NAMALWA (cell line): ENCODE measurements around the gene MESP1.

Experiments used
- DNase-seq: peaks from one replicate; pipeline ENCODE4 v3.0.0-alpha.2; 2015; ENCODE audit warnings: low spot score

MESP1 gene

GRCh38 chr15:89781055-89781454 is 30.0 kb upstream of the MESP1 start:
- no peak for DNase-seq

GRCh38 chr15:89780601-89781000 is 29.6 kb upstream of the MESP1 start:
- DNase-seq = no peak

DNA sequence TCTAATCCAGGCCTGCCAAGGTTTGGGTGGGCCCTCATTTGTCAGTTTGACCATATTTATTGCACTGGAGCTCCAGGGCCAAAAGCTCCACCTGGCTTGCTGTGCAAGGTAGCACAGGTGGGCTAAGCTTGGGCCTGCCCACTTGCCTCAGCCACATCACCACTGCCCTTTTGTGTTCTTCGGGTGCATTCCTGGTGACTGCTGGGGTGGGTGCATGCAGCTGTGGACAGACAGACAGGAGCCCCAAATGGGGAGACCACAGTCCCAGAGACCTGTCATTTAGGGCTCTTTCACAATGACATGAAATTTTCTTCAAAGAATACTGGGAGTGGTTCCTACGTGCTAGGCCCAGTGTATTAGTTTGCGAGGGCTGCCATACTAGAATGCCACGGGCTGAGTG is 27.8 kb upstream of the MESP1 start:
- DNase-seq = no peak

- no peak for DNase-seq
Observed at GRCh38 chr15:89777782-89778380, 26.8 kb upstream of the MESP1 start.

DNA sequence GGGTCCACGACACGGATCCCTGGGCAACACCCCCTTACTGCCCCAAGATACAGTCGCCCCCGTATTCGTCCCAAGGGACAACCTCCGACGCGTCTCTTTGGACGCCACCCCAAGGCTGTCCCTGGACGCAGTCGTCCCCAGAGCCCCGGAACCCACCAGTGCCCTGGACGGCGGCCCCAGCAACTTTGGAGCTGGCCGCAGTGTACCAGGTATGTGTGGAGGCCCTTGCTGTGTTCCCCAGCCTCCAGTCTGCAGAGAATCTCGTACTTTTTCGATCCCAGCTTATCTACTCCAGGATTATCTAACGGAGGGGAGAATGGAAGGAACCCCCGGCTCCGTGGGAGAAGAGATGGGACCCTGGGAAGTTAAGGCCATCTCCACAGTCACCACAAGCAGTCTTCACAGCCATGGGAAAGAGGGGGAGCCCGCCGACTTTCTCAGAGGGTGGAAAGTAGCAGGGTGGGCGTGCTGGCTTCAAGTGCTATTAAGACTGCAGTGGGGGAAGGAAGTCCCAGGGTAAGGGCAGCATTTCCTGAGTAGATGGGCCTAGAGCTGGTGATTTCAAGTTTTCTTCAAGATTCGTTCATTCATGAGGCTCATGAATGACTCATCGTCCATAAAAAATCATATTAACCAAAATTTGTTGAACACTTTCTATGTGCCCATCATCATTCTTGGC is 26.2 kb upstream of the MESP1 start:
- DNase-seq = no peak

- DNase-seq = peak; percentile 22
Observed at GRCh38 chr15:89776274-89777072, 25.4 kb upstream of the MESP1 start, which contains the start of gene MESP2. Gene MESP2, plus strand, starts transcription at chr15:89776332. Its CDS starts 26 bp downstream, at chr15:89776358.

GRCh38 chr15:89775815-89776214 is 24.8 kb upstream of the MESP1 start:
- DNase-seq = no peak

GRCh38 chr15:89774492-89774891 is 23.4 kb upstream of the MESP1 start:
- DNase-seq = no peak

- DNase-seq = peak; percentile 56
Observed at GRCh38 chr15:89772932-89773583, 22.0 kb upstream of the MESP1 start.

DNA sequence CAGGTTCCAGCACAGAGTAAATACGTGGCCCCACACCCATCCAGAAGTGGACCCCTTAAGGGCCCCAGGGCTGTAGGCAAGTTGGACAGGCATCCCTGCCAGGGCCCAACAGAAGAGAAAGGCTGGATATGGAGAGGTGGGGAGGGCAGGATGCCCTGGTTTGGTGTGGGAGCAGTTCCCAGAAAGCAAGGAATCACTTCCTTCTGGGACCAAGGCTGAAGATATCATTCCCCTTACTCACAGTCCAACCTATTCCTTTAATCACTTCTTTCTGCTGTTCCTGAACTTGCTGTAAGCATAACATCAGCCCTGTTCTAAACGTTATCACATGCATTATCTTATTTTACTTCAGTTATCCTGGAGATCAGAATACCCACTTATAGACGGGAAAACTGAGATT is 19.0 kb upstream of the MESP1 start:
- DNase-seq = no peak

GRCh38 chr15:89769366-89769765 is 18.3 kb upstream of the MESP1 start:
- no peak for DNase-seq

DNA sequence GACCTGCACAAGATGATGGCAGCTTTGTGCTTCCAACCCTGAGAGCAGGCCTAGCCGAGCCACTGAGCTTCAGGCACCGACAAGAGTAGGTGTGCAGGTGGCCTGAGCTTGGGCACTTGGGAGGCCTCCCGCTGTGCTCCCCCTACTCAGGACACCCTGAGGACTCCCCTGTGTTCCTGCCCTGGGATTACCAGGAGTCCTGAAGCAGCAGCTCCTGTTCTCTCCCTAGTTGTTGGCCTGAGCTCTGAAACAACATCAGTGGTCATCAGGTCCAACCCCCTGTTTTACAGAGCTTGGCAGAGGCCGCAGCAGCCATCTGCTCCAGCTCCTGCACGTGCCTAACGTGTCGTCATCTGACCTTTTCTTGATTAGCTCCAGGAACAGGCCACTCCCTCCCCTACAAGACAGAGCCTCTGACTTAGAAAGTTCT is 17.0 kb upstream of the MESP1 start:
- DNase-seq = no peak

GRCh38 chr15:89767411-89767915 is 16.4 kb upstream of the MESP1 start:
- DNase-seq = no peak

DNA sequence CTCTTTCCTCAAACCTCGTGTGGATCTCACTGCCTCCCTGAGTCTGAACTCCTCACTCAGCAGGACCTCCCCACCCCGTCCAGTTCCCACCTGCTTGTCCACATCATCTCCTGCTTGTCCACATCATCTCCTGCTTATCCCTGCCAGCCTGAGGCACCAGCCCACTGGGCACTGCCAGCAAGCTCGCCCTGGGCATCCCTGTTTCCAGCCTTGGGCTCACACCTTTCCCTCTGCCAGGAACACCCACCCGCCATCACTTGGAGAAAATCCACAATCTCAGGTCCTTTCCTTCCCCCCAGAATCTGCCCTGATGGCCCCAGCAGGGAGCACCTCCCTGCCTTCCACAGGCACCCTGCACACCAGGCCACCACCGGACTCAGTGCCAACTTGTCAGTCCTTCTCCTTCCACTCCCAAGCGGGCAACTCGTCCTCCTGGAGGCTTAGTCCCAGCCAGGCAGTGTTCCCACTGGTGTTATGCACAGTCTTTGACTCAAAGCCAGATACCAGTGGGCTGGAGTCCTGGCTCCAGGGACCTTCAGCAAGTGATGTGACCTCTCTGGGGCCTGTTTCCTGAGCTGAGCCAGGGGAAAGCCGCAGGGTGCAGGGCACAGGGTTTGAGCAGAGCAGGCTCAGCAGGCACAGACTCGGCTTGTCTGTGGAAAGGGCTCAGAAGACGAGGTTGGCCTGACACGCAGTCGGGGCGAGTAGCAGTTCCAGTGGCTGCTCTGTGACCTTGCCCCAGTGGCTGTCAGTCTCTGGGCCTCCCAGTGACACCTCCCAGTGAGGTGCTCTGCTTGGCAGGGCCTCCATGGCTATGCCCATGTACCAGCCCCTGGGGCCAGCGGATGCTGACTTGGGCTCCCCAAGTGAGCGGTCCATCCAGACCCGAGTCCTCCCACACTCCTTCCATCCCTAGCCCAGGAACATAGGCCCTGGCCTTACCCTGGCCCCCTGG is 15.6 kb upstream of the MESP1 start:
- no peak for DNase-seq

GRCh38 chr15:89765694-89766093 is 14.6 kb upstream of the MESP1 start:
- DNase-seq = no peak

GRCh38 chr15:89761929-89762328 is 10.9 kb upstream of the MESP1 start:
- no peak for DNase-seq

DNA sequence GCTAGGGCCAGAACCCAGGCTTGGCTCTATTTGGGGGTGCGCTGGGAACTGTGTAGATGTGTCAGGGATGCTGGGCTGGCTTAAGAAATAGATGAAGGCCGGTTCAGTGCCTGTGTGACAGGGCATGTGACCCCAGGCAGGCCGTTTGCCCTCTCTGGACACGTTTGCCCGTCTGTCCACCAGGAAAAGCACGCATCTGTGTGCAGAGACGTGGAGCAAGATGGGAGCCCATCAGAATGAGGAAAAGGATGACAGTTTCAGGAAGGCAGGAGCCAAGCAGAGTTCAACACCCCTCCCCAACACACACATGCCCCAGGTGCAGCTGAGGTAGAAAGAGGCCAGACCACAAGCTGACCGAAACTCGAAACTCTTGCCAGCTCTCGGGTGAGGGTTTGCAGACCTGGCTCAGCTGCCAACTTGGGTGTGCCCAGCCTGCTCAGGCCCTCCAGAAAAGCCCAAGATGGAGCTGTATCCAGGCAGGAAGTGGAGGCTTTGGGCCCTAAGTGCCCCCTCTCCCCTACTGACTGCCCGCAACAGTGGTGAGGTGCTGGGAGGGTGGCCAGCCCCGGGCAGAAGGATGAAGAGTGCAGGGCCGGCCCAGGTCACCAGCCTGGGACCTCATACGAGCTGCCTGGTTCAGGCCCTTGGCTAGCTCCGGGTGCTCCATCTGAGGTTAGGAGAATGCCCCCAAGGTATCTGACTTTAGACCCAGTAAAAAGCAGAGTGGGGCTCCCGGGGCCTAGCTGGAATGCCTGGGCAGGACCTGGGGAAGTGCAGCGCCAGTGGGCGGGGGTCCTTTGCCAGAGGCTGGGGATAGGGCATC is 10.2 kb upstream of the MESP1 start:
- no peak for DNase-seq

- DNase-seq = peak; percentile 78
Observed at GRCh38 chr15:89760303-89761008, 9.4 kb upstream of the MESP1 start.

DNA sequence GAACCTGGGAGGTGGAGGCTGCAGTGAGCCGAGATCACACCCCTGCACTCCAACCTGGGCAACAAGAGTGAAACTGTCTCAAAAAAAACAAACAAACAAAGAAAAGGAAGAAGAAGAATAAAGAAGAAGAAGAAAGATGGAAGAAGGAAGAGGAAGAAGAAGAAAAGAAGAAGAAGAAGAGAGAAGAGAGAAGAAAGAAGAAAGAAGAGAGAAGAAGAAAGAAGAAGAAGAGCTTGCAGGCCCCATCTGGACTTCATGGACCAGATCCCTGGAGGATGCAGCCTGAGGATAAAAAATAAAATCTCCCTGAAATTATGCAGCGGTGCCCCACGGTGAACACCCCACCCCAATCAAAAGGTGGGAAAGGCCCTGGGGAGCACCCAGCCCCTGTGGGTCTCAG is 8.8 kb upstream of the MESP1 start:
- DNase-seq = no peak

DNA sequence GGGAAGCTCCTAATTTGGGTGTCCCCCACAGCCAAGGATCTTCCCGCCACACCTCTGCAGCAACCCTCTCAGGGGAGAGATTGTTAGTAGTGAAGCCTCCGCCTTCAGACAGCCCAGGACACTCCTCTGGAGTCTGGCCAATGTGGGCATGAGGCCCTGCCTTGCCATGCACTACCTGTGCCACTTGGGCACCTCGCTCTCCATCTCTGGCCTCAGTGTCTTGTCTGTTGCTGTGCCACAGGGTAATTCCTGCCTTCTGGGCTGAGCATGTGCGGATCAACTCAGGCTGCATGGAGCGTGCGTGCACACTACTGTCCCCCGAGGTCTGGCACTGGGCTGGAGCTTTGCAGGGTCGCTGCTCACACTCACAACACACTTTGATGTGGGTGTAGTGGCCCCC is 7.9 kb upstream of the MESP1 start:
- DNase-seq = no peak
